GM12878 (cell line): ENCODE measurements around the gene PAOX.
"Not testable (repeated sequence)": the region's sequence is repeated elsewhere in the genome, so short reads cannot be mapped to it uniquely, and the experiment has no call there.

ENCODE experiments used
- CTCF ChIP-seq, 3 experiments: IDR thresholded peaks in 2 of 3; conservative IDR thresholded peaks in 1 of 3; 2 replicates each; pipeline ENCODE4 v1.5.1; 2011; ENCODE audit warnings: low read depth in 3 of 3, low read length in 3 of 3, mild to moderate bottlenecking in 3 of 3, control low read depth in 2 of 3, moderate library complexity in 2 of 3, inconsistent platforms in 1 of 3, mixed read lengths in 1 of 3; ENCODE audit not compliant: control insufficient read depth in 2 of 3, insufficient read depth in 1 of 3; ENCODE audit errors: extremely low read depth in 1 of 3
- ESRRA ChIP-seq: IDR thresholded peaks from 2 replicates; pipeline ENCODE4 v1.6.1; 2012; ENCODE audit warnings: mild to moderate bottlenecking, low read length, improper control_type of control experiment
- KDM1A ChIP-seq: fragments of 200-600 bp; sonication (generic); IDR thresholded peaks from 2 replicates; pipeline ENCODE4 v1.6.1; 2016; ENCODE audit warnings: borderline replicate concordance
- NFIC ChIP-seq: IDR thresholded peaks from 2 replicates; pipeline ENCODE4 v1.6.1; 2012; ENCODE audit warnings: low read depth, mild to moderate bottlenecking, inconsistent platforms, low read length, moderate library complexity
- SIN3A ChIP-seq: IDR thresholded peaks from 2 replicates; pipeline ENCODE4 v1.6.1; 2012; ENCODE audit warnings: low read depth, low read length, improper control_type of control experiment

GRCh38 chr10:133432789-133433188, 53.7 kb downstream of the PAOX start:
- not testable (repeated sequence) for TF ChIP-seq SIN3A; CTCF (IDR thresholded peaks at IDR 0.05 in 2 of 3, conservative IDR thresholded peaks at IDR 0.05 in 1 of 3; ENCODE audit: control insufficient read depth in 2 of 3, extremely low read depth in 1 of 3, insufficient read depth in 1 of 3, low read depth in 3 of 3, low read length in 3 of 3); ESRRA; NFIC; KDM1A
